Left forelimb (tissue), 1 donor: ENCODE data around the gene GSE1.

Source experiments
- DNase-seq: peaks from one replicate; pipeline ENCODE4 v3.0.0-alpha.2; 2018; ENCODE audit warnings: low spot score

Gene GSE1

GRCh38 chr16:85632709-85633437 is 19.8 kb downstream of the GSE1 start:
- DNase-seq, result no peak

- no peak for DNase-seq
These were observed 20.3 kb downstream of the GSE1 start for GRCh38 chr16:85633438-85633743.

GRCh38 chr16:85633888-85634287 is 20.8 kb downstream of the GSE1 start:
- no peak for DNase-seq

DNA sequence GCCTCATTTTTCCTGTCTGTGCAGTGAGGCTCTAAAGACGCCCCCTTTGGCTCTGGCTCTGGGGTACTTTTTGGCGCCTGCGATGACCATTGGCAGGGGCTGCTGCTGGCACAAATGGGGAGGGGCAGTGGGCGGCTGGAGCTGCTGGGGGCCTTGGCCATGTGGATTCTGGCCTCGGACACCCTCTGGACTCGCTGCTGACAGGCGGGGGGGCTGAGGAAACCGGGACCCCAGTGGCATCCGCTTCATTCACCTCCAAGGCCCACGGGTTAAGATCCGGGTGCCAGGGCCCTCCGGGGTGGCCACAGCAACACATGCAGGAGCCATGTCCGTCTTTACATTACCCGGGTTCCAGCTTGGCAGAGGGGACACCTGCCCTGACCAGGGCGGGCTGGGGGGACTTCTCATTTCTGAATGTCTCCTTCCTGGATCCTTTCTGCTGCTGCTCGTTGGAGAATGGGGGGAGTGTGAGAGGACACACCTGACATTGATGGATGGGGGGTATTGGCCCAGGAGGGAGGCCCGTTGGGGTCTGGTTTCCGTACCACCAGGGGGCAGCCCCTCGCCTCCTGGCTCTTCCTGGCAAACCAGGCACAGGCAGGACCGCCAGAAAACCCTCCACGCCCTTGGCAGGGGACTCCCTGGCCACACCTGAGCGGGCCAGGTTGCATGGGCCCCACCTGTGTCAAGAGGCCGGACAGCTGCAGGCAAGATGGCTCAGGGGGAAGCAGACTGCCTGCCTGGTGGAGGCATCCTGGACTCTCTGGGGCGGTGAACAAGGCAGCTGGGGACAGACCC is 21.8 kb downstream of the GSE1 start:
- DNase-seq, result no peak

GRCh38 chr16:85635545-85636140 is 22.5 kb downstream of the GSE1 start:
- no peak for DNase-seq

DNA sequence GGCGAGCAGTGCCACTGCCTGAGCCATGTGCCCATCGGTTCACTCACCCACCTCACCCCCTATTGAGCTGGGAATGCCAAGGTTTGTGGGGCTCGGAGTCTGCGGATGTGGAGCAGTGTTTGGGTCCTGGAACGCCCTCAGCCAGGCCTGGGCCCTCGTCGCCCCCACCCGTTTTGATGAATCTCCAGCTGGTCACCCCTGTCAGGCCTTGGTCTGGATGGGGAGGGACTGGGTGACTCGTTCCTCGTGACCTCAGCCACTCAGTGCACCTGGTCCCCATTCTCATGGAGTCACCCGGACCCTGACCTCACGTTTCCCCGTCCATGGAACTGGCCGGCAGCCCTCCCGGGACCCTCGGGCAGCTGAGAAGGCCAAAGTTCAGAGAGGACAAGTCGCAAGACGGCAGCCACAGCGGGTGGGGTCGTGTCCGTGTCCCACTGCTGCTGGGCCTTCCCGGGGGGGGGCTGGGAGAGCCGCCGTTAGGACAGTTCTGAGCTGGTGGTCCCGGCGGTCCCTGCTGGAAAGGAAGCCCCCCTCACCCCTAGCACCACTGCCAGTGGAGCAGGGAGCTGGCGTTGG is 23.2 kb downstream of the GSE1 start:
- DNase-seq, result no peak

GRCh38 chr16:85637061-85637807 is 24.1 kb downstream of the GSE1 start:
- no peak for DNase-seq

DNA sequence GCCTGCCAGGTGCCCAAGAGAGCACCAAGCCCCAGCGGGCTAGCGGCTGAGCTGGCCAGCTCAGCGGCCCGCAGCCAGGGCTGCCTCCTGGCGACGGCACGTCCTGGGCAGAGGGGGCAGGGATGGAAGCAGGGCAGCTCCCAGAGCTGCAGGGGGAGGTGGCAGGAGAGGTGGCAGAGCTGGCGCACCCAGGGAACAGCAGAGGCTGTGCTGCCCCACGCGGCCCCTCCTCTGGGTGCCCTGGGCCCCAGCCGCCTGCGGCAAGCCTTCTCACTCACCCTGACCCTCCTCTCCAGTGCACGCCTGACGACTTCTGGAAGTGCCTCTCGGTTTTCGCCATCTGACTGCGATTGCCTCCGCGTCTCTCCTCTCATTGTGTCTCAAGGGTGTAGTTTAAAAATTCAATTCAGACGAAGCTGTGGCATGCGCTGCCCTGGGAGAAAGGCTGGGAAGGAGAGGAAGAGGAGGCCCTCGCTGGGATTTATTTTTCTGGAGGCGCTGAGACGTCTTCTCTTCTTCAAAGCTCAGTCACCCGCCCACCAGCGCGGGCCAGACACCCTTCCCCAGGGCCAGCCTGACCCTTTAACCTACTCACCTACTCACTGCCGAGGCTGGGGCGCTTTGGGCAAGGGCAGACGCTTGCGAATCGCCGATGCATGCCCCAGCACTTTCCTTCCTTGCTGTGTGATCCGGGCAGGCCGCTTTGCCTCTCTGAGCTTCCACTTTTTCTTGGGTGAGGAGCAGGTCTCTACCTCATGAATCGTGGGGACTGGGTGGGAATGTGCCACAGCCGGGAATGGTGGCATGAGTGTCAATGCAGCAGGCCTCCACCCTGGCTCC is 24.9 kb downstream of the GSE1 start:
- no peak for DNase-seq

DNA sequence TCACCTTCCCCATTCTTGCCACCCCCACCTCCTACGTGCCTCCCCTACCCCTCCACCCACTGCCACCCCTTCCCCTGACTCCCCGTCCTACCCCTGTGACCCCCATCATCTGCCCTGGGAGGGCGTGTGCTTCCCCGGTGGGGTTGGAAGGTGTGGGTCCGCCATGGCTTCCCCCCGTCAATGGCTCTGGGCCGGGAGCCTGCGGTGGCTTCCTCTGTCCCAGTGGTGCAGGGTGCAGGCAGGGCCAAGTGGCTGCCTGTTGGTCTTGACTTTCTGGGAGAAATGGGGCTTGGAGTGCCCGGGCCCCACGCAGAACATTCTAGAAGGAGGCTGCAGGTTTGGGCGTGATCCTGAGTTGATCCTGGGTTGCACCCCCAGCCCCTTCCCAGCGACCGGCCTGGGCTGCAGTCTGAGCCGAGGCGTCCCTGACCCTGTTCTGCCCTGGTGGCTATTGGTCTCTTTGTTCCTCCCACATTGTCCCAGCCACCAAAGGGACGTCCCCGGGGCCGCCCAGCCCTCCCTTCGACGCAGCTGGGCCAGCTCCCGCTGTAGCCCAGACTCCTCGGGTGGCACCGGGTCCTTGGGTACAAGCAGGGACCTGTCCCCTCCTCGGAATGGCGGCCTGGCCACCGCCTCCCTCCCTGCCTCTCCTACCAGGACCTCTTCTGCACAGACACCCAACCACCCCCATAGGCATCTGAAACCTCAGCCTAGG is 25.7 kb downstream of the GSE1 start:
- no peak for DNase-seq

DNA sequence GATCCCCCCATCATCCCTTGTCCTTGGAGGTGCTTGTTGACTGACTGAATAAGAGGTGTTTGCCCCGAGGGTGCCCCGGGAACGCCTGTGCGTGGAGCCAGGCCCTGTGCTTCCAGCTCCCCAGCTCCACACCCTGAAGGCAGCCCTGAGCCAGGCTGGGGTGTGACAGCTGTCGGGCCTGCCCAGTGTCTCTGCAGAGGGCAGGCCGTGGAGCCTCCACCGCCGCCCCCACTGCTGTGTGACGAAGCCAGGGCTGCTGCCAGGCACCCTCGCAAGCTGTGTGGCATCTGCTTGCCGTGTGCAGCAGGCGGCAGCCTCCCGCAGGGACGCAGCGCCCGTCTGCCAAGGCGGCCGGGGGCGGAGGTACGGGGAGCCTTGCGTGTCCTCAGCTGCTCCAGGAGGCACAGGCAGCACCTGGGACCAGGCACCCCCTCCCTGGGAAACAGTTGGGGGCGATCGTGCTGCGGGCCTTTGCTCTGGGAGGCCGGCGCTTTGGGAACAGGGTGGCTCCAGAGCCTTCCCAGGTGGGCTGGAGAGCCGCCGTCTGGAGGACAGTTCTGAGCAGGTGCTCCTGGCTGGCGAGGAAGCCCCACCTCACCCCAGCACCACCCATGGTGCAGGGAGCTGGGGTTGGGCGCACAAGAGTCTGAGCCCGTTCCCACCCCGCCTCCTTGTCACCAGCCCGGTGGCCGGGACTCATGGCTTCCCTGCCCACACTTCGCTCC is 26.6 kb downstream of the GSE1 start:
- no peak for DNase-seq

DNA sequence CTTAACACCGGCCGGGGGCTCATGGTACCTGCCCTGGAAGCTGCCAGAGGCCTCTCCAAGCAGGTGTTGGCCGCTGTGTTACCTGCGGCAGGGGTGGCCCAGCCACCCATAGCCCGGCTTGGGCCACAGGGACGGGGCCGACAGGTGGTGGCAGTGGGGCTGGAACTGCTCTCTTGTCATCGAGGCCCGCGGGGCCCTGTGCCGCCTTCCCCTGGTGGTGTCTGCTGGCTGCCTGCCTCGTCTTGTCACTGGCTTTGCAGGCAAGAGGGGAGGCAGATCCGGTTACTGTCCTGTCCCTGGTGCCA is 27.1 kb downstream of the GSE1 start:
- no peak for DNase-seq

DNA sequence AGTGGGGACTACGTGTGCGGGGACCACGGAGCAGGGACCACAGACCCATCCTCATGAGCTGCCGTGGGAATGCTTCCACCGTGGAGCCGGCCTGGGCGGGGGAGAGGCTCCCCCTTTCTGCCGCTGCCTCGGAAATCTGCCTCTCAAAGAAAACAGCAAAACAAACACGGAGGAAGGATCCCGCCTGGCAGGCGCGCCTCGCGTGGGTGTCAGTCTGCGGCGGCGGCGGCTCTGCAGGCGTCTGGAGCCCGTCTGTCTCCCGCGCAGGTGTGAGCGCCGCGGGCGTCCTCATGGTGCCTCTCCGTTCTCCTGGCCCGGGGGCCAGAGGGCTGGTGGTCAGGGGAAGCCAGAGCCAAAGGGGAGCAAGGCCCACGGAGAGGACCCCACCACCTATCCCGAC is 27.5 kb downstream of the GSE1 start:
- DNase-seq, result no peak

DNA sequence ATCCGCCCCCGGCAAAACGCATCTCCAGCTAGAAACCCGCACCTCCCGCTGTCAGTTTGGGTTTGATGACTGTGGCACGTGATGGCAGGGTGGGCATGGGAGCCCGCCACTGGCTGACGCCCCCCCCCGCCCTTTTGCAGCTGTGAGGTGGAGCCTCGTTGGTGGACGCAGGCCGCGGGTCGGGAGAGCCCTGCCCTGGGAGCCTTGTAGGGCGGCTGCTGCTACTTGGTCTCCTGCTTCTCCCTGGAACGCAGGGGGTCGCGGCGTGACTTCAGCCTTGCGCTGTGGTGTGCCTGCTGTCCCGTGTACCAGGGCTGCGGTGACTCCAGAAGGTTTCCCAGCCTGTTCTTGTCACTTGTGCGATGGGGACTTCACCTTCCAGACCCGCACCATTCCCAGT is 28.2 kb downstream of the GSE1 start:
- no peak for DNase-seq

DNA sequence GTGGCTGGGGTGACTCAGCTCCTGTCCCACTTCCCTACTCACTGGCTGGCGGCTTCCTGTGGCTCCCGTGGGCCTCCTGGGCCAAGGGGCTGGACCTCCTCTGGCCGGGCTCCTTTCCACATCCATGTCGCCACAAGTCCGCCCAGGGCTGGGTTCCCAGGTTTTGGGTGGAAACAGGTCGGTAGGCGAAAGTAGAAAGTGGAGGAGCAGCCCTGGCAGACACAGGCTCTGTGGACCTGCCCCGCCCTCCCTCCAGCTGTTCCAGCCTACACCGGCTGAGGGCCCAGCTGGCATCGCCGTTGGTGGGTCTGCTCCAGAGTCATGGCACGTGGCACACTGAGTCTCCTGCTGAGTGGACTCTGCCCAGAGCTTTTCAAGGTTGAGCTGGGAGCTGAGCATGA is 28.7 kb downstream of the GSE1 start:
- DNase-seq, result no peak

DNA sequence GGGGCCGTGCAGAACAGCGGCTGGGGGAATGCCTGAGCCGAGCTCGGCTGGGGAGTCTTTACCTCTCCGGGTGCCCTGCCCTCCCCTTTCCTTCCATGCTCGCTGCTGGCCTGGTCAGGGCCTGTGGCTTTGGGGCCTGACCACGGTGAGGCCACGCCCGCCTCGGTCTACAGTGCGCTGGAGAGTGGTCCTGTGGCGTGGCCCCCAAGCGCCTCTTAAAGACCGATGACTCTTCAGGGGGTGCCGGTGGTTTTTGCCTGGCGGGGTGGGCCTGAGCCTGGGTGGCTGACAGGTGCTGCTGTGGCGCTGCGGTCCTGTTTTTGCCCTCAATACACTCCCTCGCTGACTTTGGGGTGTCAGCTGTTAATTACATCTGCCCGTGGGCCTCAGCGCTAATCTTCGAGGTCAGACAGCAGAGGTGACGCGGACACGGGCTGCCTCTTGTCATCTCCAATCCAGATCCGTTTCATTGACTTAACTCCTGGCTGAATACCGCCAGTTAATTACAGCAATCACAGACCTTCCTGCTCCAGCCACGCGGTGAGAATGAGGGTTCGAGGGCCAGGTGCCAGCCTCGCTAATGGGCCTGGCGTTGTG is 29.7 kb downstream of the GSE1 start:
- no peak for DNase-seq

DNA sequence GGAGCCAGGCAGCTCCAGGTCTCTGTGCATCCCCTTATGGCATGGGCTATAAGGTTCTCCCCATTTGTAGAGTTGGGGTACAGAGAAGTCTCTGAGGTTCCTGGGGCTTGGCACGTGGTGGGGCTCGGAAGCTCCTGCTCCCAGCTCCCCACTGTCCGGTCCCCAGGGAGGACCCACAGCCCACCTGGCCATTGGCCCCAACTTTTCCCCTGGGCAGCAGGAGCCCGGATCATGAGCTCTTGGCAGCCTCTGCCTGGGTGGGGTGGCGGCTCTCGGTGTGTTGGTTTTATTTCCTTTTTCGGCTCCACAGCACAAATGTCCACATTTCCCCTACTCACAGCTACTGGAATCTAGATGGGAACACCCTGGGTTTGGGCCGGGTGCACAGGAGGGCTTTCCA is 30.5 kb downstream of the GSE1 start:
- no peak for DNase-seq

DNA sequence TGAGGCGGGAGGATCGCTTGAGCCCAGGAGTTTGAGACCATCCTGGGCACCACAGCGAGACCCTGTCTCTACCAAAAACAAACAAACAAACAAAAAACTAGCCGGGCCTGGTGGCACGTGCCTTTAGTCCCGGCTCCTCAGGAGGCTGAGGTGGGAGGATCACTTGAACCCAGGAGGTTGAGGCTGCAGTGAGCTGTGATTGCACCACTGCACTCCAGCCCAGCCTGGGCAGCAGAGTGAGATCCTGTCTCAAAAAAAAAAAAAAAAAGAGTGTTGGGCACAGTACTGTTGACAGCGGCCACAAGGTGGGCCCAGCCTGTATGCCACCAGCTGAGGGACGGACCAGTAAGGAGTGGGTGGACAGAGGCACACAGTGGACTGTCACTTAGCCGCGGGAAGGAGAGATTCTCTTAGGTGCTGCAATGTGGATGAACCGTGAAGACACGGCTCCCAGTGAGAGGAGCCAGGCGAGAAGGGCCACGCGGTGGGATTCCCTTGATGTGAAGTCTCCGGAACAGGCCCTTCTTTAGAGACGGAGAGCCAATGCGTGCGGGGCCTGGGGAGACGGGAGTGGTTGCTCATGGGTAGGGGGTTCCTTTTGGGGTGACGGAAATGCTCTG is 31.1 kb downstream of the GSE1 start:
- DNase-seq, result no peak

GRCh38 chr16:85645021-85645589 is 32.0 kb downstream of the GSE1 start:
- no peak for DNase-seq

- DNase-seq, result no peak
These were observed 33.3 kb downstream of the GSE1 start for GRCh38 chr16:85646358-85646907.
